Suprapubic skin (tissue), 3 donors: Measurements from ENCODE around the gene CSRNP3.

Source experiments
- CTCF ChIP-seq, 2 donors: fragments of 200-600 bp in 1 of 2; fragments of 450-650 bp in 1 of 2; sonication (generic) in 1 of 2; IDR thresholded peaks; one replicate each; pipeline ENCODE4 v1.5.1; 2016 to 2019; ENCODE audit warnings: antibody characterized with exemption in 2 of 2, mild to moderate bottlenecking in 1 of 2, moderate library complexity in 1 of 2
- EP300 ChIP-seq: sonication (generic); formaldehyde crosslinking; IDR thresholded peaks from one replicate; pipeline ENCODE4 v1.6.1; 2017; ENCODE audit warnings: antibody characterized with exemption

GRCh38 chr2:165474619-165475276 lies 5.2 kb downstream of the CSRNP3 start:
- TF ChIP-seq CTCF (IDR thresholded peaks at IDR 0.05) (no peak), EP300 (no peak)
